Thoracic aorta (tissue), 2 donors: Measurements from ENCODE around the gene TOPAZ1. TPM values are rescaled to one million over a fixed set of nuclear protein-coding genes. Genes with fewer than 3 reads are reported as not detected.

Experiments used
- ATAC-seq: fragments of 150-250 bp; one replicate; pipeline ENCODE4 v1.8.0; 2017; ENCODE audit warnings: low read depth; ENCODE audit not compliant: insufficient number of reproducible peaks, low FRiP score
- DNase-seq: peaks from one replicate; pipeline ENCODE4 v3.0.0-alpha.2; 2020; ENCODE audit warnings: low spot score
- H3K27ac ChIP-seq, 2 donors: fragments of 200-600 bp; sonication (generic); 1 replicate in 1 of 2; 2 replicates in 1 of 2; pipeline ENCODE4 v1.5.1; 2016; ENCODE audit warnings: mild to moderate bottlenecking in 2 of 2, moderate library complexity in 2 of 2
- H3K27me3 ChIP-seq: fragments of 200-600 bp; sonication (generic); replicated peaks from 2 replicates; pipeline ENCODE4 v1.6.0; 2016; ENCODE audit warnings: mild to moderate bottlenecking; ENCODE audit not compliant: insufficient read depth
- H3K36me3 ChIP-seq: fragments of 200-600 bp; sonication (generic); one replicate; pipeline ENCODE4 v1.5.1; 2016
- H3K4me1 ChIP-seq, 2 donors: fragments of 200-600 bp; sonication (generic); 1 replicate in 1 of 2; 2 replicates in 1 of 2; pipeline versions ENCODE4 v1.5.1 to v1.6.0; 2016; ENCODE audit warnings: low read depth in 2 of 2, mild to moderate bottlenecking in 1 of 2; ENCODE audit not compliant: control insufficient read depth in 1 of 2
- H3K4me3 ChIP-seq: fragments of 200-600 bp; sonication (generic); 2 replicates; pipeline ENCODE4 v1.5.1; 2016; ENCODE audit warnings: mild to moderate bottlenecking
- H3K9me3 ChIP-seq: fragments of 200-600 bp; sonication (generic); 2 replicates; pipeline ENCODE4 v1.5.1; 2016
- total RNA-seq, 2 donors: library from RNA; depleted of rRNA; stranded (reverse); fragments of >200 nt; gene quantifications; one replicate each; pipeline versions ENCODE4 v1.1.0 to v1.2.3, GENCODE V29; 2016
- TF ChIP-seq, protein P1 (sequence below): fragments of 200-600 bp; sonication (generic); IDR thresholded peaks from one replicate; pipeline ENCODE4 v1.5.1; 2019; ENCODE audit warnings: antibody characterized with exemption

Gene TOPAZ1
- total RNA-seq, 2 donors from 2014 or later: not detected

DNA sequence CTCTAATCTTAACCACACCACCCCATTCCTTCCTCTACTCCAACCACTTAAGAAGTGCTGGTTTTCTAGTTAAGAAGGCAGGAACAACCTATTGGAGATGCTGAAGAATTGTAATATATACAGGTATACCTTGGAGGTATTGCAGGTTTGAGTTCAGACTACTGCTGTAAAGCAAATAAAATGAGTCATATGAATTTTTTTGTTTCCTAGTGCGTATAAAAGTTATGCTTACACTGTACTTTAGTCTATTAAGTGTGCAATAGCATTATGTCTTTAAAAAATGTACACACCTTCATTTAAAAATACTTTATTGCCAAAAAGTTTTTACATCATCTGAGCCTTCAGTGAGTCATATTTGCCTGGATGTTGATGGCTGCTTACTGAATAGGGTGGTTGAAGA is 22.5 kb downstream of the TOPAZ1 start:
- H3K4me1 ChIP-seq: no peaks in the 10 kb centered on the region

DNA sequence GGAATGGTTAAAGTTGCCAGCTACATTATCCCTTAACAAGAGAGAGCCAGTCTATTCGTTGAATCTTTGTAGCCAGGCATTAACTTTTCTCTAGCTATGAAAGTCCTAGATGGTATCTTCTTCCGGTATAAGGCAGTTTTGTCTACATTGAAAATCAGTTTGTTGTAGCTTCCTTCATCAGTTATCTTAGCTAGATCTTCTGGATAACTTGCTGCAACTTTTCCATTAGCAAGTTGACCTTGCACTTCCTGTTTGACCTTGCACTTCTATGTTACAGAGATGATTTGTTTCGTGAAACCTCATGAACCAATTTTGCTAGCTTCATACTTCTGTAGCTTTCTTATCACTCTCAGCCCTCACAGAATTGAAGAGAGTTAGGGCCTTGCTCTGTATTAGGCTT is 24.1 kb downstream of the TOPAZ1 start:
- no peaks in the 10 kb centered on the region for H3K27me3 ChIP-seq
- no peaks in the 10 kb centered on the region for H3K4me1 ChIP-seq
- H3K9me3 ChIP-seq: no peaks in the 10 kb centered on the region
- ATAC-seq (no peak), DNase-seq (no peak)
- TF ChIP-seq, protein P1, sequence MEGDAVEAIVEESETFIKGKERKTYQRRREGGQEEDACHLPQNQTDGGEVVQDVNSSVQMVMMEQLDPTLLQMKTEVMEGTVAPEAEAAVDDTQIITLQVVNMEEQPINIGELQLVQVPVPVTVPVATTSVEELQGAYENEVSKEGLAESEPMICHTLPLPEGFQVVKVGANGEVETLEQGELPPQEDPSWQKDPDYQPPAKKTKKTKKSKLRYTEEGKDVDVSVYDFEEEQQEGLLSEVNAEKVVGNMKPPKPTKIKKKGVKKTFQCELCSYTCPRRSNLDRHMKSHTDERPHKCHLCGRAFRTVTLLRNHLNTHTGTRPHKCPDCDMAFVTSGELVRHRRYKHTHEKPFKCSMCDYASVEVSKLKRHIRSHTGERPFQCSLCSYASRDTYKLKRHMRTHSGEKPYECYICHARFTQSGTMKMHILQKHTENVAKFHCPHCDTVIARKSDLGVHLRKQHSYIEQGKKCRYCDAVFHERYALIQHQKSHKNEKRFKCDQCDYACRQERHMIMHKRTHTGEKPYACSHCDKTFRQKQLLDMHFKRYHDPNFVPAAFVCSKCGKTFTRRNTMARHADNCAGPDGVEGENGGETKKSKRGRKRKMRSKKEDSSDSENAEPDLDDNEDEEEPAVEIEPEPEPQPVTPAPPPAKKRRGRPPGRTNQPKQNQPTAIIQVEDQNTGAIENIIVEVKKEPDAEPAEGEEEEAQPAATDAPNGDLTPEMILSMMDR: no peak
- H3K27ac ChIP-seq: no peak overlapping the region
- H3K36me3 ChIP-seq: no peaks in the 10 kb centered on the region
- no peak overlapping the region for H3K4me3 ChIP-seq

More for the DNA sequence above, 22.5 kb downstream of the TOPAZ1 start:
- no peaks in the 10 kb centered on the region for H3K27me3 ChIP-seq
- no peaks in the 10 kb centered on the region for H3K9me3 ChIP-seq
- H3K4me3 ChIP-seq: no peak overlapping the region
- TF ChIP-seq, protein P1: no peak
- H3K36me3 ChIP-seq: no peaks in the 10 kb centered on the region
- DNase-seq: no peak
- no peak for ATAC-seq
- no peak overlapping the region for H3K27ac ChIP-seq

DNA sequence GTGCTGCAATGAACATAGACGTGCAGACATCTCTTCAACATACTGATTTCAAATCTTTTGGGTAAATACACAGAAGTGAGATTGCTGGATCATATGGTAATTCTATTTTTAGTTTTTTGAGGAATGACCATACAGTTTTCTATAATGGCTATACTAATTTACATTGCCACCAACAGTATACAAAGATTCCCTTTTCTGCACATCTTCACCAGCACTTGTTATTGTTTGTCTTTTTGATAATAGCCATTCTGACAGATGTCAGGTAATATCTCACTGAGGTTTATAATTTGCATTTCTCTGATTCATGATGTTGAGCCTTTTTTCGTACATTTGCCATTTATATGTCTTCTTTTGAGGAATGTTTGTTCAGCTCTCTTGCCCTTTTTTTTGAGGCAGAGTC is 30.5 kb downstream of the TOPAZ1 start:
- Histone ChIP-seq H3K4me1 (no peaks in the 10 kb centered on the region), H3K9me3 (no peaks in the 10 kb centered on the region), H3K27ac (no peak overlapping the region), H3K27me3 (no peaks in the 10 kb centered on the region), H3K36me3 (no peaks in the 10 kb centered on the region), H3K4me3 (no peak overlapping the region)
- no peak for ATAC-seq
- DNase-seq: no peak
- TF ChIP-seq, protein P1: no peak

DNA sequence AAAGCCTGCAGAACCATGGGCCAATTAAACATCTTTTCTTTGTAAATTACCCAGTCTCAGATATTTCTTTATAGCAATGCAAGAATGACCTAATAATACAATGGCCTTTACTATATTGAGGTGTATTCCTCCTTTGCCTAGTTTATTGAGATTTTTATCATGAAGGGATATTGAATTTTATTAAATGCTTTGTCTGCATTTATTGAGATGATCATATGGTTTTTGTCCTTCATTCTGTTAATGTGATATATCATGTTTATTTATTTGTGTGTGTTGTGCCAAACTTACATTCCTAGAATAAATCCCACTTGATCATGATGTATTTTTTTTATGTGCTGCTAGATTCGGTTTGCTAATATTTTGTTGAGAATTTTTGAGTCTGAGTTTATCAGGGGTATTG is 36.2 kb downstream of the TOPAZ1 start:
- Histone ChIP-seq H3K4me3 (no peak overlapping the region), H3K36me3 (no peaks in the 10 kb centered on the region), H3K27me3 (no peaks in the 10 kb centered on the region), H3K4me1 (no peaks in the 10 kb centered on the region), H3K27ac (no peak overlapping the region), H3K9me3 (no peaks in the 10 kb centered on the region)
- TF ChIP-seq, protein P1: no peak
- ATAC-seq (no peak), DNase-seq (no peak)

DNA sequence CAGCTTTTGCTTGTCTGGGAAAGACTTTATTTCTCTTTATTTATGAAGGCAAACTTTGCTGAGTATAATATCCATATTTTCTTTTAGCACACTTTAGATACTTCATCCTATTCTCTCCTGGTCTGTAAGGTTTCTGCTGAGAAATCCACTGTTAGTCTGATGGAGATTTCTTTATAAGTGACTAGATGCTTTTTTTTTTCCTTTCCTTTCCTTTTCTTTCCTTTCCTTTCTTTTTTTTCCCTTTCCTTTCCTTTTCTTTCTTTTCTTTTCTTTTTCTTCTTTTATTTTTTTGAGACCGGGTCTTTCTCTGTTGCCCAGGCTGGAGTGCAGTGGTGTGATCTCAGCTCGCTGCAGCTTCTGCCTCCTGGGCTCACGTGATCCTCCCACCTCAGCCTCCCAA is 38.4 kb downstream of the TOPAZ1 start:
- Histone ChIP-seq H3K9me3 (no peaks in the 10 kb centered on the region), H3K36me3 (no peaks in the 10 kb centered on the region), H3K27ac (no peak overlapping the region), H3K27me3 (no peaks in the 10 kb centered on the region), H3K4me3 (no peak overlapping the region), H3K4me1 (no peaks in the 10 kb centered on the region)
- TF ChIP-seq, protein P1: no peak
- no peak for ATAC-seq
- DNase-seq: no peak
